ENCODE measurements around the gene KMT2E. TPM values are rescaled to one million over a fixed set of nuclear protein-coding genes. Genes with fewer than 3 reads are reported as not detected.
"Not testable (repeated sequence)": the region's sequence is repeated elsewhere in the genome, so short reads cannot be mapped to it uniquely, and the experiment has no call there.

KMT2E gene
- total RNA-seq, 1 donor from 2014 or later = 88.2 TPM

- Histone ChIP-seq H3K36me3 (peaks cover 16% of the 10 kb centered on the region), H3K4me1 (peaks cover 98% of the 10 kb centered on the region), H3K9me3 (no peaks in the 10 kb centered on the region), H3K4me3 (peak overlapping the region; percentile 27), H3K27ac (peak overlapping the region; percentile 27), H3K27me3 (ENCODE audit: low read depth) (no peaks in the 10 kb centered on the region)
- DNase-seq (no peak), ATAC-seq (peak; percentile 83 to 85)
- intact Hi-C loops (cut with DNase I) = no loop called here
- no peak for TF ChIP-seq CTCF (IDR thresholded peaks at IDR 0.05)
Observed at GRCh38 chr7:105003275-105003674, 10.7 kb upstream of the KMT2E start.

GRCh38 chr7:105003872-105004510 lies 10.0 kb upstream of the KMT2E start:
- ATAC-seq (no peak), DNase-seq (no peak)
- peaks cover 16% of the 10 kb centered on the region for H3K36me3 ChIP-seq
- no peak for TF ChIP-seq CTCF (IDR thresholded peaks at IDR 0.05)
- intact Hi-C loops (cut with DNase I) = no loop called here
- H3K4me1 ChIP-seq = peaks cover 98% of the 10 kb centered on the region
- H3K4me3 ChIP-seq = peak overlapping the region; percentile 27
- H3K27me3 ChIP-seq (ENCODE audit: low read depth) = no peaks in the 10 kb centered on the region
- peak overlapping the region; percentile 27 for H3K27ac ChIP-seq
- no peaks in the 10 kb centered on the region for H3K9me3 ChIP-seq

GRCh38 chr7:105005006-105005405 lies 9.0 kb upstream of the KMT2E start:
- H3K27me3 ChIP-seq (ENCODE audit: low read depth); ATAC-seq; DNase-seq; H3K9me3 ChIP-seq; intact Hi-C loops (cut with DNase I); H3K4me3 ChIP-seq: not testable (repeated sequence)
- peaks cover 11% of the 10 kb centered on the region for H3K36me3 ChIP-seq
- H3K4me1 ChIP-seq = peaks cover 98% of the 10 kb centered on the region
- H3K27ac ChIP-seq = peak overlapping the region; percentile 13

- Histone ChIP-seq H3K4me1 (peaks cover 98% of the 10 kb centered on the region), H3K36me3 (peaks cover 11% of the 10 kb centered on the region)
- DNase-seq; H3K9me3 ChIP-seq; H3K27ac ChIP-seq; ATAC-seq; H3K27me3 ChIP-seq (ENCODE audit: low read depth); intact Hi-C loops (cut with DNase I); H3K4me3 ChIP-seq: not testable (repeated sequence)
Observed at GRCh38 chr7:105005486-105005885, 8.5 kb upstream of the KMT2E start.

- H3K4me1 ChIP-seq = peaks cover 91% of the 10 kb centered on the region
- intact Hi-C loops (cut with DNase I) = no loop called here
- no peaks in the 10 kb centered on the region for H3K27me3 ChIP-seq (ENCODE audit: low read depth)
- no peak for TF ChIP-seq CTCF (IDR thresholded peaks at IDR 0.05)
- no peak overlapping the region for H3K4me3 ChIP-seq
- H3K9me3 ChIP-seq = no peaks in the 10 kb centered on the region
- DNase-seq = no peak
- ATAC-seq = peak; percentile 43 to 60
- no peak overlapping the region for H3K27ac ChIP-seq
- H3K36me3 ChIP-seq = peaks cover 11% of the 10 kb centered on the region
Observed at GRCh38 chr7:105006367-105007136, 7.5 kb upstream of the KMT2E start.

- Histone ChIP-seq H3K27me3 (ENCODE audit: low read depth) (no peaks in the 10 kb centered on the region), H3K36me3 (peaks cover 11% of the 10 kb centered on the region), H3K4me3 (no peak overlapping the region), H3K4me1 (peaks cover 83% of the 10 kb centered on the region), H3K27ac (no peak overlapping the region), H3K9me3 (no peaks in the 10 kb centered on the region)
- intact Hi-C loops (cut with DNase I) = no loop called here
- TF ChIP-seq CTCF (IDR thresholded peaks at IDR 0.05) = no peak
- DNase-seq = no peak
- no peak for ATAC-seq
Observed at GRCh38 chr7:105007298-105007697, 6.7 kb upstream of the KMT2E start.

Data from lower lobe of right lung (tissue), 2 donors.